ENCODE measurements around the gene PARP14.
"Not testable (repeated sequence)": the region's sequence is repeated elsewhere in the genome, so short reads cannot be mapped to it uniquely, and the experiment has no call there.

The PARP14 gene

DNA sequence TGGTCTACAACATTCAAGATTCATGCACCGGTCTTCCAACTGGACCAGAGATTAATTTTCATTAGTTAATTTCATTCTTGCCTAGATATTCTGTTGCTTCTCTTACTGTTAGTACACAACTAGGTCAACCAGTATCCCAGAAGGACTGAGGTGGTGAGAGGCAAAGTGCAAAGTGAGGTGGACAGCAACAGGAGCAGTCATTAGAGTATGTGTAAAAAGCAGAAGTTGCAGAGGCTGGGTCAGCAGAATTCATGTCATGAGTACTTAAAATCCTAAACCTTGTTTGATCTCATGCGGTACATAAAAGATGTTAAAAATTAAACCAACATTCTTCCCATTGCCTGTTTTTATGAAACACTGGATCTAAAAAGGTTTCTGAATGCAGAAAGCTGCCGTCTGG, 46.7 kb downstream of the PARP14 start:
- DNase-seq: no peak

GRCh38 chr3:122727766-122728165, 47.1 kb downstream of the PARP14 start:
- DNase-seq: no peak

DNA sequence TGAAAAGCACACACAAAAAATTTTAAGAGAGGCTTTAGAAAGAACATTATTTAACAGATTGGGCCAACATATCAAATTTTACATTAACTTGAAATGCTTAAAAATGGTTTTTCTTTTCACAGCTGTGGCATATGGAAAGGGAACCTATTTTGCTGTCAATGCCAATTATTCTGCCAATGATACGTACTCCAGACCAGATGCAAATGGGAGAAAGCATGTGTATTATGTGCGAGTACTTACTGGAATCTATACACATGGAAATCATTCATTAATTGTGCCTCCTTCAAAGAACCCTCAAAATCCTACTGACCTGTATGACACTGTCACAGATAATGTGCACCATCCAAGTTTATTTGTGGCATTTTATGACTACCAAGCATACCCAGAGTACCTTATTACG, 47.5 kb downstream of the PARP14 start:
- no peak for DNase-seq

DNA sequence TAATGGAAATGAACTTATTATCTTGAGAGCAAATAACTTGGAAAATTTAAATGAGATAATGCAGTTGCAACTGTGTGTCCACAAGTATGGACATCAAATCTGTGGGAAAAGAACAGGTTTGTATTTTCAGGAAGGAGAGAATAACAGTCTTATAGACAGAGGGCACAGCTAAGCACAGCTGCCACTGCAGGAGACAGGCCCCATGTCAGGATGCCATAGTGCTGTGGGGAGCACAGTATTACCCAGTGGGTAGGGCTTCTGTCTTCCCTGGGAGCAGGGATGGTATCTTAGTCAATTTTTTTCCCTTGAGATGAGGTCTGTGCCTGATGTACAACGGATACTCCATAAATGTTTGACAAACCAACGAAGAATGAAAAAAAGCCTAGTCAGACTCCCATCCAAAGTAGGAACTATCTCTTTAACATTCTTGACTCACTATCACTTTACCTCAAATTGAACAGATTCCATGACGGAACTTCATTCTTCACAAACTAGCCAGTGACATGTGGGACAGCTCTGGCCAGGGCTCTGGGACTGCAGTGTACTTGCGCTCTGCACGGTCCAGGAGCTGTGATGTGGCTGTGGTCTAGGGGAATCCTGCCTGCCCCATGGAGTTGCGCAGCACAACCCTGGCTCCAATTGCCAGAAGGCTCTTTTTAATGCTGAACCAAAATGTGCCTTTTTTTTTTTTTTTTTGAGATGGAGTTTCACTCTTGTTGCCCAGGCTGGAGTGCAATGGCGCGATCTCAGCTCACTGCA, 48.3 kb downstream of the PARP14 start:
- DNase-seq: no peak

GRCh38 chr3:122730240-122730639, 49.6 kb downstream of the PARP14 start:
- DNase-seq: no peak

DNA sequence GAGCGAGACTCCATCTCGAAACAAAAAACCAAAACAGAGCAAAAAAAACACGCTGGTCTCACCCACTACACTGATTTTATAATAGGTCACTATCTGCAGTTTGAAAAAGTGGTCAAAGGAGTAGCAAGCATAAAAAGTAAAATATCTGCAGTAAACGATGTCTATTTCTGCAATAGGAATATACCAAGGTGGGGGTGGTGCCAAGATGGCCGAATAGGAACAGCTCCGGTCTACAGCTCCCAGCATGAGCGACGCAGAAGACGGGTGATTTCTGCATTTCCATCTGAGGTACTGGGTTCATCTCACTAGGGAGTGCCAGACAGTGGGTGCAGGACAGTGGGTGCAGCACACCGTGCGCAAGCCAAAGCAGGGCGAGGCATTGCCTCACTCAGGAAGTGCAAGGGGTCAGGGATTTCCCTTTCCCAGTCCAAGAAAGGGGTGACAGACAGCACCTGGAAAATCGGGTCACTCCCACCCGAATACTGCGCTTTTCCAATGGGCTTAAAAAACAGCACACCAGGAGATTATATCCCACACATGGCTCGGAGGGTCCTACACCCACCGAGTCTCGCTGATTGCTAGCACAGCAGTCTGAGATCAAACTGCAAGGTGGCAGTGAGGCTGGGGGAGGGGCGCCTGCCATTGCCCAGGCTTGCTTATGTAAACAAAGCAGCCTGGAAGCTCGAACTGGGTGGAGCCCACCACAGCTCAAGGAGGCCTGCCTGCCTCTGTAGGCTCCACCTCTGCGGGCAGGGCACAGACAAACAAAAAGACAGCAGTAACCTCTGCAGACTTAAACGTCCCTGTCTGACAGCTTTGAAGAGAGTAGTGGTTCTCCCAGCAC, 52.3 kb downstream of the PARP14 start:
- not testable (repeated sequence) for DNase-seq

DNA sequence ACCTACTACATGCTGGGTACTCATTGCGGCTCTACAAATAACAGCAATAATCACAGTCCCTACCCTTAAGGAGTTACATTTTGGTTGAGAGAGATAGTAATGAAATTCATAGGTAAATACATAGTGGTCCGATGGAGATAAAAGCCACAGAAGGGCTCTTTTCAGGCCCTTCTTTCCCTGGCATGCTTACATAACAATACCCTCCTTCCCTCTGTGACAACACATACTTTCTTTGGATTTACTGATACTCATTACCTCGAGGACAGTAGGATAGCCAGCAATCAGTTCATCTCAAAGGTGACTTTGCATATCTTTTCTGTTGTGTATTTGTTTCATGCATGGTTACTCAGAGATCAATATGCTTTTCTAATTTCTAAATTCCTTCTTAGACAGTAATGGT, 58.5 kb downstream of the PARP14 start:
- DNase-seq: no peak

GRCh38 chr3:122742234-122742633, 61.6 kb downstream of the PARP14 start:
- DNase-seq: no peak

DNA sequence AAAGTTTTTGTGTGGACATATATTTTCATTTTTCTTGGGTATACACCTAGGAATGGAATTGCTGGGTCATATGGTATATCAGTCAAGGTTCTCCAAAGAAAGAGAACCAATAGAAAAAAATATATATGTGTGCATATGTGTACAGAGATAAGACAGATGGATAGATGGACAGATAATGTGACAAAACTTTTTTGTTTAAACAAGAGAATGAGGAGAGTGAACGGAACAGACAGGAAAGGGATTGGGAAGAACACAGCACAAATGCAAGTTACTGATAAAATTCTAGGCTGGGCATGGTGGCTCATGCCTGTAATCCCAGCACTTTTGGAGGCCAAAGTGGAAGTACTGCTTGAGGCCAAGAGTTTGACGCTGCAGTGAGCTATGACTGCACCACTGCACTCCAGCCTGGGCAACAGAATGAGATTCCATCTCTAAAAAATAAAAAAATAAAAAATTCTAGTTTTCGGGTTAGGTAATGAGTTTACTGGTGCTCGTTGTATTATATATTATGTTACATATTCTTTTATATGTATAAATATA, 63.0 kb downstream of the PARP14 start:
- DNase-seq: no peak

GRCh38 chr3:122745369-122746021, 64.9 kb downstream of the PARP14 start:
- no peak for DNase-seq

DNA sequence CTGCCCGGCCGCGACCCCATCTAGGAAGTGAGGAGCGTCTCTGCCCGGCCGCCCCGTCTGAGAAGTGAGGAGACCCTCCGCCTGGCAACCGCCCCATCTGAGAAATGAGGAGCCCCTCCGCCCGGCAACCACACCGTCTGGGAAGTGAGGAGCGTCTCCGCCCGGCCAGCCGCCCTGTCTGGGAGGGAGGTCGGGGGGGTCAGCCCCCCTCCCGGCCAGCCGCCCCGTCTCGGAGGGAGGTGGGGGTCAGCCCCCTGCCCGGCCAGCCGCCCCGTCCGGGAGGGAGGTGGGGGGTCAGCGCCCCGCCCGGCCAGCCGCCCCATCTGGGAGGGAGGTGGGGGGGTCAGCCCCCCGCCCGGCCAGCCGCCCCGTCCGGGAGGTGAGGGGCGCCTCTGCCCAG, 66.7 kb downstream of the PARP14 start:
- DNase-seq: not testable (repeated sequence)

- DNase-seq: no peak
Observed at GRCh38 chr3:122748347-122748746, 67.7 kb downstream of the PARP14 start.

DNA sequence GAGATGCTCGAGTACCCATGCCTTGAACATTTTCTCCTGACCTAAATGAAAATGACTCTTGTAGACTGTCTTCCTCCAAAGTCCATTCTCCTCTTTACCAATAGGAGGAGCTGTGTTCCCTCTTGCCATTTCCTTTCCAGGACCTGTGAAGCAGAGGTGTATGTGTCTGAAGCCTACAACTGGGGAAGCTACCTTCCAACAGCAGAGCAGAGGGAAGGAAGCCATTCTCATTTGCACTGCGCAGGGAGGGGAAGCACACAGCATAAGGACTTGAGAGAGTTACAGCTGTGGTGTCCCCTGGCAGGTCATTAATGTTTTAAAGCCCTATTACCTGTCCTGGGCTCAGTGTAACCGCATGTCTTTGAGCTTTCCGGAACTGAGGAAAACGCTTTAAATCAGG, 74.3 kb downstream of the PARP14 start:
- no peak for DNase-seq

DNA sequence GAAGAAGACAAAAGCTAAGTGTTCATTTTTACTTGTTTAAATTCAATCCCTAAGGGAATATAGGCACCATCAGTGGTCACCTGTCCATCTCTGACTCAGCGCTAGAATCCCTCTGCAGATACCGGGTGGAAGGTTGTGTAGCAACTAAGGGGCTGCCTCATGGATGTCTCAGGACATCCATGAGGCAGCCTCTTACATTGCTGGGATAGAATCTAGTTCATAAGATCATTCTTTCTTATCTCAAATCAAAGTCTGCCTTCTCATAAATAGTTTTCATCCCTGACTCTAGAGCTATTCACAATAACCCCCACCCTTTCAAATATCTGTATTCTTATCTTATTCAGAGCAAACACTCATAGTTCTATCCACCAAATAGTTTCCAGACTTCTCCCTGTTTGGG, 74.9 kb downstream of the PARP14 start:
- no peak for DNase-seq

DNA sequence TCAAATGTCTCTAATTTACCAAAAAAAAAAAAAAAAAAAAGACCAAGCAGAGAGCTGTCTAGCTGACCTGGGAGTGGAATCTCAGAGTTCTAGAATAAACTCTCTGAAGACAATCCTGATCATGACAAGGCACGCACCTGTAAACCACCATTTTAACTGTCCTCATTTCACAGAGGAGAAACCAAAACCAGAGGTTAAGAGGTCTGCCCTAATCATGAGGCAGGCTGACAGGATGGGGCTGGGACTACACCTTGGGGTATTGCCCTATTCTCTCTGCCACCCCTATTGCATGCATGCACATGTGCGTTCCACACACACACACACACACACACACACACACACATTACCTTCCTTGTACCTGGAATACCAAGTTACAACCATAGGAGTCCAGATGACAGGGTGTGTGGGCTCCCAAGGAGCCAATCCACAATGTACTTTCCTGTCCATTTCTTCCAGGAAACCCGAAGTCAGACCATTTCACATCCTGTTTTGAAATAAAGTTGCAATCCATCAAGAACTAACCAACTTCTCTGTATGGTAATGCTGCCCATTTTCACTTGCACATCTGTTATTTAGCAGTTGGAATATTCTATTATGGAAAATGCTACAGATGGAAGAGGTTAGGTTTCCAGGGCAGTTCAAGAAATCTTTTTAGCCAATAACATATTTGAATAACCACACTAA, 78.4 kb downstream of the PARP14 start:
- DNase-seq: no peak

GRCh38 chr3:122760453-122761271, 80.0 kb downstream of the PARP14 start:
- DNase-seq: no peak

DNA sequence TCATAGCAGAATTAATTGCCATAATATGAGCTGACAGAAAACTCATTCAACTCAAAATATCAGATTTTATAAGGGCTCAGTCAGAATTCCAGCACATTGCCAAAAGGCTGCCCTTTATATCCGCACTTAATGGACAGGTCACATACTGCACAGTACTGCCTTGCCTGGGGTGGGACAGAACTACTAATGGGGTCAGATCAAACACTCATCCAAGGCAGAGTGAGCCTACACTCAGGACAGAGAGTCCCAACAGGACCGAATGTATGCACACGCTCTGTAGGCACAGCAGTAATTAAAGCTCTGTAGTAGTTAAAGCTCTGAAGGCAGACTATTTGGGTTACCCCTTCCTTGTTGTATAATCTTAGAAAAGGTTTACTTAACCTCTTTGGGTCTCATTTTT, 85.8 kb downstream of the PARP14 start:
- no peak for DNase-seq

DNA sequence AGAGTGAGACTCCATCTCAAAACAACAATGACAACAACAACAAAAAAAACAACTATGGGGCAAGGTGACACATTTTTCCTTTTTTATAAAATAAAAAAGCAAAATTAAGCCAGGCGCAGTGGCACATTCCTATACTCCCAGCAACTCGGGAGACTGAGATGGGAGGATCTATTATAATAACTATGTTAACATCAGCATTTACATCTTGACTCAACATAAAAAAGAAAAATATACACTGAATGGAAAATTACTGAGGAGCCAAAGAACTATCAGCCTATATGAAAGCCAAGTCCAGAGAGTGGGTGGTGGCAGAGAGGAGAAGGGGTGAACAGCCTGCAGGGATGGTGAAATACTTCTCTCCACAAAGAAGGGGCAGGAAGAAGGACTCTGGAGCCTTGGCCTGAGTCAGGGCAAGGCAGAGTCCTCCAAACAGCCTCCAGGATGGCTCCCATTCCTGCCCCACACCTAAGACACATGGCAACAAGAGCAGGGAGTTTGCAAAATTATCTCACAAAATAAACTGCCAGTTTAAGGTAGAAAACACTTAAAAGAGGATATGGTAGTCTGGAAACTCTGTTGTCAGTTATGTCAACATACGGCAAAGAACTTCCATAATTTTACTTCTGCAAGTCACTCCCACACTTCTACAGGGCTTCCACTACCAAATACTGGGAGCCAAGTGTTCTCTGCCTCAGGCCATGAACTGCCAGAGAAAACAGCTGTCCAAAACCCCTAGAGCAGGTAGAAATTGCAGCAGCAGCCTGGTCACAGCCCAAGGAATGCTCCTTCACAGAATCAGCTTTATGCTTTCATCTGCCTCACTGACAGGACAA, 87.1 kb downstream of the PARP14 start:
- no peak for DNase-seq

GRCh38 chr3:122770521-122771202, 90.0 kb downstream of the PARP14 start:
- no peak for DNase-seq

DNA sequence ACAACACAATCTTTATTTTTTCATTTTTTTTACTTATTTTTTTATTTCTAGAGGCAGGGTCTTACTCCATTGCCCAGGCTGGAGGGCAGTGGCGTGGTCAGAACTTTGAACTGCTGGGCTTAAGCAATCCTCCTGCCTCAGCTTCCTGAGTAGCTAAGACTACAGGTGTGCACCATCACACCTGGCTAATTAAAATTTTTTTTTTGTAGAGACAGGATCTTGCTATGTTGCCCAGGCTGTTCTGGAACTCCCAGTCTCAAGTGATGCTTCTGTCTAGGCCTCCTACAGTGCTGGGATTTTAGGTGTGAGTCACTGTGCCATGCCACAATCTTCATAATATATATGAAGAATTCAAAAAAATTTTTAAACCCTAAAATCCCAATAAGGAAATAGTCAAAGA, 92.2 kb downstream of the PARP14 start:
- DNase-seq: no peak
